Frontal cortex (tissue), 4 donors: ENCODE results near the gene EEF2K. TPM values are rescaled to one million over a fixed set of nuclear protein-coding genes. Genes with fewer than 3 reads are reported as not detected.

ENCODE experiments used
- DNase-seq, 2 donors: peaks; one replicate each; pipeline ENCODE4 v3.0.0; 2012; ENCODE audit warnings: low spot score in 2 of 2
- FAIRE-seq: peaks from 2 replicates; lab custom pipeline; 2012; peaks lifted over from hg19 to GRCh38; lab: Jason Lieb, UNC
- total RNA-seq: library from RNA; depleted of rRNA; stranded (reverse); fragments of >200 nt; gene quantifications from one replicate; pipeline ENCODE4 v1.2.3, GENCODE V29; 2014
- donor health status: control.
- donor health status: control.
- donor health status: control.

Gene EEF2K
- total RNA-seq, 1 donor from 2014 or later: 9.8 TPM

- DNase-seq (no peak), FAIRE-seq (no peak)
Observed at GRCh38 chr16:22324787-22325597, 118.9 kb downstream of the EEF2K start.

GRCh38 chr16:22325598-22326368, 119.7 kb downstream of the EEF2K start:
- DNase-seq (no peak), FAIRE-seq (no peak)

GRCh38 chr16:22326369-22326652, 120.2 kb downstream of the EEF2K start:
- DNase-seq (no peak), FAIRE-seq (no peak)

GRCh38 chr16:22326771-22327445, 120.8 kb downstream of the EEF2K start:
- no peak for DNase-seq
- FAIRE-seq: no peak

GRCh38 chr16:22327446-22327775, 121.3 kb downstream of the EEF2K start:
- no peak for FAIRE-seq

GRCh38 chr16:22328081-22328725, 122.1 kb downstream of the EEF2K start:
- FAIRE-seq (no peak), DNase-seq (no peak)

More at GRCh38 chr16:22327446-22327775, 121.3 kb downstream of the EEF2K start:
- no peak for DNase-seq

GRCh38 chr16:22329199-22329695, 123.2 kb downstream of the EEF2K start:
- DNase-seq: no peak
- FAIRE-seq: no peak

- no peak for DNase-seq
- FAIRE-seq: no peak
Observed at GRCh38 chr16:22330326-22330725, 124.2 kb downstream of the EEF2K start.

- DNase-seq (no peak), FAIRE-seq (no peak)
Observed at GRCh38 chr16:22333457-22333994, 127.4 kb downstream of the EEF2K start.

GRCh38 chr16:22335668-22336246, 129.7 kb downstream of the EEF2K start:
- no peak for DNase-seq
- no peak for FAIRE-seq

GRCh38 chr16:22336581-22336980, 130.5 kb downstream of the EEF2K start:
- FAIRE-seq (no peak), DNase-seq (no peak)

GRCh38 chr16:22337045-22337444, 131.0 kb downstream of the EEF2K start:
- DNase-seq: no peak

GRCh38 chr16:22337849-22338635, 132.0 kb downstream of the EEF2K start:
- DNase-seq: no peak
- no peak for FAIRE-seq

More at GRCh38 chr16:22337045-22337444, 131.0 kb downstream of the EEF2K start:
- FAIRE-seq: no peak

Other genes starting within 250 kb of the EEF2K start
- gene PDZD9, start 205.2 kb upstream of the EEF2K start, total RNA-seq: 0.41 TPM
- 41.2 TPM for gene MOSMO, start 198.2 kb upstream of the EEF2K start, total RNA-seq
- gene VWA3A, start 113.7 kb upstream of the EEF2K start, total RNA-seq: 2.4 TPM
- not detected for gene SDR42E2, start 43.8 kb upstream of the EEF2K start, total RNA-seq
- 19.6 TPM for gene POLR3E, start 91.1 kb downstream of the EEF2K start, total RNA-seq
- gene CDR2, start 168.3 kb downstream of the EEF2K start, total RNA-seq: 11.8 TPM